ENCODE data around the gene CAB39L.

GRCh38 chr13:49320975-49321374, 122.9 kb downstream of the CAB39L start:
- TF ChIP-seq, protein P1, sequence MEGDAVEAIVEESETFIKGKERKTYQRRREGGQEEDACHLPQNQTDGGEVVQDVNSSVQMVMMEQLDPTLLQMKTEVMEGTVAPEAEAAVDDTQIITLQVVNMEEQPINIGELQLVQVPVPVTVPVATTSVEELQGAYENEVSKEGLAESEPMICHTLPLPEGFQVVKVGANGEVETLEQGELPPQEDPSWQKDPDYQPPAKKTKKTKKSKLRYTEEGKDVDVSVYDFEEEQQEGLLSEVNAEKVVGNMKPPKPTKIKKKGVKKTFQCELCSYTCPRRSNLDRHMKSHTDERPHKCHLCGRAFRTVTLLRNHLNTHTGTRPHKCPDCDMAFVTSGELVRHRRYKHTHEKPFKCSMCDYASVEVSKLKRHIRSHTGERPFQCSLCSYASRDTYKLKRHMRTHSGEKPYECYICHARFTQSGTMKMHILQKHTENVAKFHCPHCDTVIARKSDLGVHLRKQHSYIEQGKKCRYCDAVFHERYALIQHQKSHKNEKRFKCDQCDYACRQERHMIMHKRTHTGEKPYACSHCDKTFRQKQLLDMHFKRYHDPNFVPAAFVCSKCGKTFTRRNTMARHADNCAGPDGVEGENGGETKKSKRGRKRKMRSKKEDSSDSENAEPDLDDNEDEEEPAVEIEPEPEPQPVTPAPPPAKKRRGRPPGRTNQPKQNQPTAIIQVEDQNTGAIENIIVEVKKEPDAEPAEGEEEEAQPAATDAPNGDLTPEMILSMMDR (conservative IDR thresholded peaks at IDR 0.05; ENCODE audit: low read length): no peak
- no peak for TF ChIP-seq EZH2phosphoT487 (IDR thresholded peaks at IDR 0.05; ENCODE audit: borderline replicate concordance)
